SK-N-SH (cell line): Measurements from ENCODE around the gene ASS1. TPM values are rescaled to one million over a fixed set of nuclear protein-coding genes. Genes with fewer than 3 reads are reported as not detected.

Experiments
- CTCF ChIA-PET: fragments of 300-600, 350-600 bp; formaldehyde crosslinking; extraction: SDS; loops from one replicate; lab custom pipeline; 2021; lab: Yijun Ruan, JAX
- POLR2A ChIA-PET: fragments of 350-600 bp; sonication (Branson Sonifier 250); formaldehyde crosslinking; extraction: SDS; loops from one replicate; lab custom pipeline; 2020; ENCODE audit warnings: antibody characterized with exemption, inconsistent platforms; lab: Yijun Ruan, JAX
- DNase-seq: peaks from one replicate; pipeline ENCODE4 v3.0.0; 2012
- H2AFZ ChIP-seq: fragments of 200-600 bp; sonication (generic); 2 replicates; pipeline ENCODE4 v1.8.1; 2016; ENCODE audit warnings: antibody characterized with exemption, mild to moderate bottlenecking, low read depth
- H3F3A ChIP-seq: fragments of 200-600 bp; sonication (generic); replicated peaks from 2 replicates; pipeline ENCODE3; 2016; ENCODE audit warnings: antibody characterized with exemption, mild to moderate bottlenecking; ENCODE audit not compliant: insufficient read depth
- H3K27ac ChIP-seq, 2 experiments: fragments of 200-500 bp in 1 of 2; fragments of 200-600 bp in 1 of 2; sonication (Bioruptor generic) in 1 of 2; sonication (generic), shearing (Covaris generic) in 1 of 2; 2 replicates each; pipeline versions ENCODE4 v1.5.1 to v1.6.1; 2014 to 2016; ENCODE audit warnings: low read depth in 2 of 2, inconsistent platforms in 1 of 2, low read length in 1 of 2, mild to moderate bottlenecking in 1 of 2, mixed read lengths in 1 of 2
- H3K27me3 ChIP-seq: fragments of 200-600 bp; sonication (generic), shearing (Covaris generic); 2 replicates; pipeline ENCODE4 v1.6.1; 2016; ENCODE audit warnings: mixed run types; ENCODE audit not compliant: insufficient read depth
- H3K36me3 ChIP-seq, 2 experiments: fragments of 200-500 bp in 1 of 2; fragments of 200-600 bp in 1 of 2; sonication (Bioruptor generic) in 1 of 2; sonication (generic) in 1 of 2; replicated peaks in 1 of 2; 2 replicates each; pipeline versions ENCODE3 to v1.5.1; 2014 to 2016; ENCODE audit warnings: low read length in 1 of 2, mild to moderate bottlenecking in 1 of 2; ENCODE audit not compliant: insufficient read depth in 2 of 2, control insufficient read depth in 1 of 2
- H3K4me1 ChIP-seq, 2 experiments: fragments of 200-500 bp in 1 of 2; fragments of 200-600 bp in 1 of 2; sonication (Bioruptor generic) in 1 of 2; sonication (generic), shearing (Covaris generic) in 1 of 2; 2 replicates each; pipeline versions ENCODE4 v1.5.1 to v1.6.1; 2014 to 2016; ENCODE audit warnings: low read depth in 1 of 2, low read length in 1 of 2, mixed run types in 1 of 2; ENCODE audit not compliant: insufficient read depth in 2 of 2, control insufficient read depth in 1 of 2
- H3K4me2 ChIP-seq: fragments of 200-600 bp; sonication (generic), shearing (Covaris generic); 2 replicates; pipeline ENCODE4 v1.6.1; 2017; ENCODE audit warnings: mixed run types
- H3K4me3 ChIP-seq, 2 experiments: fragments of 200-500 bp in 1 of 2; fragments of 200-600 bp in 1 of 2; sonication (Bioruptor generic) in 1 of 2; sonication (generic), shearing (Covaris generic) in 1 of 2; 2 replicates each; pipeline versions ENCODE4 v1.5.1 to v1.8.1; 2014 to 2016; ENCODE audit warnings: low read depth in 2 of 2, inconsistent platforms in 1 of 2, low read length in 1 of 2, mild to moderate bottlenecking in 1 of 2, mixed read lengths in 1 of 2, moderate library complexity in 1 of 2
- H3K79me2 ChIP-seq: fragments of 200-600 bp; sonication (generic); 2 replicates; pipeline ENCODE4 v1.8.1; 2017; ENCODE audit warnings: mild to moderate bottlenecking; ENCODE audit not compliant: insufficient read depth
- H3K9ac ChIP-seq: fragments of 200-600 bp; sonication (generic); 2 replicates; pipeline ENCODE4 v1.6.1; 2017; ENCODE audit warnings: mixed run types
- H3K9me2 ChIP-seq: fragments of 200-600 bp; sonication (generic); 2 replicates; pipeline ENCODE4 v1.6.1; 2017; ENCODE audit warnings: mixed run types
- H3K9me3 ChIP-seq: fragments of 200-600 bp; sonication (generic); 2 replicates; pipeline ENCODE4 v1.6.1; 2017; ENCODE audit warnings: mixed run types, mild to moderate bottlenecking, moderate library complexity
- H4K20me1 ChIP-seq: fragments of 200-600 bp; sonication (generic); 2 replicates; pipeline ENCODE4 v1.6.1; 2017; ENCODE audit warnings: mild to moderate bottlenecking, mixed run types; ENCODE audit not compliant: insufficient read depth
- CHD2 ChIP-seq: fragments of 150-350 bp; IDR thresholded peaks from 2 replicates; pipeline ENCODE4 v1.6.1; 2018; ENCODE audit warnings: low read length; ENCODE audit not compliant: partially characterized antibody
- EP300 ChIP-seq, 2 experiments: IDR thresholded peaks; 2 replicates each; pipeline versions ENCODE4 v1.4.0 to v1.6.1; 2012; ENCODE audit warnings: borderline replicate concordance in 1 of 2, low read depth in 1 of 2, low read length in 1 of 2
- EZH2phosphoT487 ChIP-seq: fragments of 200-600 bp; sonication (generic); IDR thresholded peaks from 2 replicates; pipeline ENCODE4 v1.6.1; 2017; ENCODE audit warnings: low read depth, mixed run types, mild to moderate bottlenecking, antibody characterized with exemption, moderate library complexity, borderline replicate concordance
- FOSL2 ChIP-seq: IDR thresholded peaks from 2 replicates; pipeline ENCODE4 v1.4.0; 2012; ENCODE audit warnings: low read depth, mild to moderate bottlenecking, moderate library complexity, borderline replicate concordance
- FOXM1 ChIP-seq: IDR thresholded peaks from 2 replicates; pipeline ENCODE4 v1.4.0; 2012; ENCODE audit warnings: low read depth, mild to moderate bottlenecking
- MEF2A ChIP-seq: IDR thresholded peaks from 2 replicates; pipeline ENCODE4 v1.4.0; 2012; ENCODE audit warnings: low read depth, borderline replicate concordance
- NRF1 ChIP-seq: IDR thresholded peaks from 2 replicates; pipeline ENCODE4 v1.6.1; 2012; ENCODE audit warnings: low read depth, mild to moderate bottlenecking, low read length
- RXRA ChIP-seq: IDR thresholded peaks from 2 replicates; pipeline ENCODE4 v1.4.0; 2012; ENCODE audit warnings: low read depth, mild to moderate bottlenecking, borderline replicate concordance
- TAF1 ChIP-seq: IDR thresholded peaks from 2 replicates; pipeline ENCODE4 v1.6.1; 2012; ENCODE audit warnings: low read depth, mild to moderate bottlenecking, low read length, moderate library complexity, borderline replicate concordance
- TEAD4 ChIP-seq: IDR thresholded peaks from 2 replicates; pipeline ENCODE4 v1.4.0; 2012; ENCODE audit warnings: mild to moderate bottlenecking, borderline replicate concordance; ENCODE audit not compliant: insufficient read depth
- YY1 ChIP-seq: IDR thresholded peaks from 2 replicates; pipeline ENCODE4 v1.4.0; 2012; ENCODE audit warnings: low read depth, mild to moderate bottlenecking
- ZBTB33 ChIP-seq: IDR thresholded peaks from 2 replicates; pipeline ENCODE4 v1.4.0; 2012; ENCODE audit warnings: low read depth, borderline replicate concordance
- WGBS: methylation state at CpG from one replicate; pipeline ENCODE4 v1.1.6; 2017; ENCODE audit warnings: low lambda C conversion rate; 5-methylcytosine and 5-hydroxymethylcytosine counted together
- polyA plus RNA-seq, 3 experiments: library from polyadenylated mRNA; depleted of rRNA; stranded (reverse); fragments of >200 nt; gene quantifications; 2 replicates each; pipeline ENCODE4 v1.2.3, GENCODE V29; 2012
- TF ChIP-seq, protein P1 (sequence below): IDR thresholded peaks from 2 replicates; pipeline ENCODE4 v1.4.0; 2012; ENCODE audit warnings: low read depth, borderline replicate concordance
- TF ChIP-seq, protein P2 (sequence below): IDR thresholded peaks from 2 replicates; pipeline ENCODE4 v1.6.1; 2012; ENCODE audit warnings: mild to moderate bottlenecking, low read depth, low read length, moderate library complexity

Gene ASS1
- polyA plus RNA-seq, 1 of the 3 experiments (the other 2 are of a cell fraction) = 0.59 TPM

- Histone ChIP-seq H3K9ac (no peak overlapping the region), H3K4me2 (no peak overlapping the region), H3K27ac (no peak overlapping the region), H3K36me3 (no peaks in the 10 kb centered on the region), H3K27me3 (no peaks in the 10 kb centered on the region), H3K9me2 (no peaks in the 10 kb centered on the region), H2AFZ (no peak overlapping the region), H3K4me1 (peaks cover 0 to 31% of the 10 kb centered on the region in 2 experiments; a peak in 1 of 4 replicates), H3K79me2 (no peaks in the 10 kb centered on the region), H3K9me3 (no peaks in the 10 kb centered on the region), H3F3A (no peaks in the 10 kb centered on the region), H3K4me3 (no peak overlapping the region), H4K20me1 (no peaks in the 10 kb centered on the region)
- WGBS = 67% methylated on average over 5 of the region's 17 CpGs
- TF ChIP-seq EP300 (IDR thresholded peaks at IDR 0.05; ENCODE audit: borderline replicate concordance in 1 of 2, low read depth in 1 of 2, low read length in 1 of 2) = no peak
- TF ChIP-seq FOSL2 = no peak
- no peak for TF ChIP-seq NRF1
- TF ChIP-seq TEAD4 = no peak
- TF ChIP-seq RXRA = no peak
- no peak for TF ChIP-seq CHD2
- no peak for TF ChIP-seq ZBTB33
- TF ChIP-seq, protein P1, sequence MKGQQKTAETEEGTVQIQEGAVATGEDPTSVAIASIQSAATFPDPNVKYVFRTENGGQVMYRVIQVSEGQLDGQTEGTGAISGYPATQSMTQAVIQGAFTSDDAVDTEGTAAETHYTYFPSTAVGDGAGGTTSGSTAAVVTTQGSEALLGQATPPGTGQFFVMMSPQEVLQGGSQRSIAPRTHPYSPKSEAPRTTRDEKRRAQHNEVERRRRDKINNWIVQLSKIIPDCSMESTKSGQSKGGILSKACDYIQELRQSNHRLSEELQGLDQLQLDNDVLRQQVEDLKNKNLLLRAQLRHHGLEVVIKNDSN = no peak
- TF ChIP-seq EZH2phosphoT487 = no peak
- no peak for TF ChIP-seq FOXM1
- TF ChIP-seq YY1 = no peak
- ChIA-PET CTCF (interaction anchor here (0.8 to 3.3 kb wide), 5 partner anchors 18 to 46 kb away, joined by 3 to 13 read pairs (median 3); no protein-coding TSS in a partner anchor), POLR2A (interaction anchor here (0.6 kb wide), 1 partner anchor 29 kb away, joined by 3 read pairs; no protein-coding TSS in a partner anchor)
- DNase-seq = no peak
Measured at GRCh38 chr9:130431536-130432303, 13.0 kb upstream of the ASS1 start.

GRCh38 chr9:130432362-130432761 is 12.4 kb upstream of the ASS1 start:
- Histone ChIP-seq H3K4me1 (peaks cover 0 to 24% of the 10 kb centered on the region in 2 experiments; a peak in 1 of 4 replicates), H3F3A (no peaks in the 10 kb centered on the region), H3K27me3 (no peaks in the 10 kb centered on the region), H3K9ac (no peak overlapping the region), H3K9me2 (no peaks in the 10 kb centered on the region), H3K79me2 (no peaks in the 10 kb centered on the region), H3K4me2 (no peak overlapping the region), H4K20me1 (no peaks in the 10 kb centered on the region), H3K9me3 (no peaks in the 10 kb centered on the region), H3K27ac (no peak overlapping the region), H3K4me3 (no peak overlapping the region), H2AFZ (no peak overlapping the region), H3K36me3 (no peaks in the 10 kb centered on the region)
- TF ChIP-seq, protein P2, sequence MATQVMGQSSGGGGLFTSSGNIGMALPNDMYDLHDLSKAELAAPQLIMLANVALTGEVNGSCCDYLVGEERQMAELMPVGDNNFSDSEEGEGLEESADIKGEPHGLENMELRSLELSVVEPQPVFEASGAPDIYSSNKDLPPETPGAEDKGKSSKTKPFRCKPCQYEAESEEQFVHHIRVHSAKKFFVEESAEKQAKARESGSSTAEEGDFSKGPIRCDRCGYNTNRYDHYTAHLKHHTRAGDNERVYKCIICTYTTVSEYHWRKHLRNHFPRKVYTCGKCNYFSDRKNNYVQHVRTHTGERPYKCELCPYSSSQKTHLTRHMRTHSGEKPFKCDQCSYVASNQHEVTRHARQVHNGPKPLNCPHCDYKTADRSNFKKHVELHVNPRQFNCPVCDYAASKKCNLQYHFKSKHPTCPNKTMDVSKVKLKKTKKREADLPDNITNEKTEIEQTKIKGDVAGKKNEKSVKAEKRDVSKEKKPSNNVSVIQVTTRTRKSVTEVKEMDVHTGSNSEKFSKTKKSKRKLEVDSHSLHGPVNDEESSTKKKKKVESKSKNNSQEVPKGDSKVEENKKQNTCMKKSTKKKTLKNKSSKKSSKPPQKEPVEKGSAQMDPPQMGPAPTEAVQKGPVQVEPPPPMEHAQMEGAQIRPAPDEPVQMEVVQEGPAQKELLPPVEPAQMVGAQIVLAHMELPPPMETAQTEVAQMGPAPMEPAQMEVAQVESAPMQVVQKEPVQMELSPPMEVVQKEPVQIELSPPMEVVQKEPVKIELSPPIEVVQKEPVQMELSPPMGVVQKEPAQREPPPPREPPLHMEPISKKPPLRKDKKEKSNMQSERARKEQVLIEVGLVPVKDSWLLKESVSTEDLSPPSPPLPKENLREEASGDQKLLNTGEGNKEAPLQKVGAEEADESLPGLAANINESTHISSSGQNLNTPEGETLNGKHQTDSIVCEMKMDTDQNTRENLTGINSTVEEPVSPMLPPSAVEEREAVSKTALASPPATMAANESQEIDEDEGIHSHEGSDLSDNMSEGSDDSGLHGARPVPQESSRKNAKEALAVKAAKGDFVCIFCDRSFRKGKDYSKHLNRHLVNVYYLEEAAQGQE = no peak
- no peak for TF ChIP-seq ZBTB33
- TF ChIP-seq MEF2A = no peak
- no peak for TF ChIP-seq TAF1
- ChIA-PET POLR2A (interaction anchor here (0.6 kb wide), 1 partner anchor 29 kb away, joined by 3 read pairs; no protein-coding TSS in a partner anchor), CTCF (interaction anchor here (0.8 to 3.3 kb wide), 4 partner anchors 21 to 46 kb away, joined by 3 to 13 read pairs (median 3); no protein-coding TSS in a partner anchor)
- peak; percentile 52 for DNase-seq
- WGBS = 91% methylated on average over 9 of the region's 11 CpGs
